Endothelial cell of umbilical vein (primary cell): ENCODE results near the gene MZB1.

ENCODE experiments used
- EZH2 ChIP-seq: IDR thresholded peaks from 2 replicates; pipeline ENCODE4 v1.6.1; 2012; ENCODE audit warnings: borderline replicate concordance, low read depth, mild to moderate bottlenecking, moderate library complexity, low read length, inconsistent platforms; ENCODE audit not compliant: severe bottlenecking
- TF ChIP-seq, protein P1 (sequence below), 2 donors: IDR thresholded peaks; 1 replicate in 1 of 2; 2 replicates in 1 of 2; pipeline ENCODE4 v1.5.1; 2011; ENCODE audit warnings: low read length in 2 of 2, mild to moderate bottlenecking in 2 of 2, moderate library complexity in 2 of 2, control low read depth in 1 of 2, inconsistent platforms in 1 of 2, low read depth in 1 of 2; ENCODE audit not compliant: insufficient read depth in 1 of 2; ENCODE audit errors: extremely low read depth in 1 of 2

DNA sequence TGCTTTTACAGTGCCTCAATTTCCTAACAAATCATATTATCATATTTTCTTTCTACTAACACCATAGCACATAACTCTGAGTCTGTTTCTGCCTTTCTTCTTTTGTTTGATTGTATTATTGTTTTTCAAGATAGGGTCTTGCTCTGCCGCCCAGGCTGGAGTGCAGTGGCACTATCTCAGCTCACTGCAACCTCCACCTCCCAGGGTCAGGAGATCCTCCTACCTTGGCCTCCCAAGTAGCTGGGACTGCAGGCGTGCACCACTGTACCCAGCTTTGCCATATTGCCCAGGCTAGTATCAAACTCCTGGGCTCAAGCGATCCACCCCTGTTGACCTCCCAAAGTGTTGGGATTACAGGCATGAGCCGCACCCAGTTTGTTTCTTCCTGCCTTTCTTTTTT, 29.3 kb downstream of the MZB1 start:
- TF ChIP-seq, protein P1, sequence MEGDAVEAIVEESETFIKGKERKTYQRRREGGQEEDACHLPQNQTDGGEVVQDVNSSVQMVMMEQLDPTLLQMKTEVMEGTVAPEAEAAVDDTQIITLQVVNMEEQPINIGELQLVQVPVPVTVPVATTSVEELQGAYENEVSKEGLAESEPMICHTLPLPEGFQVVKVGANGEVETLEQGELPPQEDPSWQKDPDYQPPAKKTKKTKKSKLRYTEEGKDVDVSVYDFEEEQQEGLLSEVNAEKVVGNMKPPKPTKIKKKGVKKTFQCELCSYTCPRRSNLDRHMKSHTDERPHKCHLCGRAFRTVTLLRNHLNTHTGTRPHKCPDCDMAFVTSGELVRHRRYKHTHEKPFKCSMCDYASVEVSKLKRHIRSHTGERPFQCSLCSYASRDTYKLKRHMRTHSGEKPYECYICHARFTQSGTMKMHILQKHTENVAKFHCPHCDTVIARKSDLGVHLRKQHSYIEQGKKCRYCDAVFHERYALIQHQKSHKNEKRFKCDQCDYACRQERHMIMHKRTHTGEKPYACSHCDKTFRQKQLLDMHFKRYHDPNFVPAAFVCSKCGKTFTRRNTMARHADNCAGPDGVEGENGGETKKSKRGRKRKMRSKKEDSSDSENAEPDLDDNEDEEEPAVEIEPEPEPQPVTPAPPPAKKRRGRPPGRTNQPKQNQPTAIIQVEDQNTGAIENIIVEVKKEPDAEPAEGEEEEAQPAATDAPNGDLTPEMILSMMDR (IDR thresholded peaks at IDR 0.05; ENCODE audit: extremely low read depth in 1 of 2, insufficient read depth in 1 of 2, low read depth in 1 of 2, low read length in 2 of 2) = no peak
- no peak for TF ChIP-seq EZH2
